Measurements from ENCODE around the gene SLC4A2.

SLC4A2 gene

DNA sequence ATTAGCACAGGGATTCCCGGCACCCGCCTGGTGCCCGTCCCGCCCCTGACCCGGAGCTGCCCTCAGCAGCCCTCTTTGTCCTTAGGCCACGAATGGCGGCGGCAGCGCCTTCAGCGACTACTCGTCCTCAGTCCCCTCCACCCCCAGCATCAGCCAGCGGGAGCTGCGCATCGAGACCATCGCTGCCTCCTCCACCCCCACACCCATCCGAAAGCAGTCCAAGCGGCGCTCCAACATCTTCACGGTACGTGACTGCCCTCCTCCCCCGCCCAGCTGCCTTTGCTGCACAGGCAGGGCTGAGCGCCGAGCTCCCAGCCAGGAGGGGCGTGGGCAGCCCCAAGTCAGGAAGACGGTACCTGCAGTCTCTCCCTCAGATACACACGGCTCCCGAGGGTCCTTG is 60.5 kb downstream of the SLC4A2 start:
- no peak for TF ChIP-seq CTCF (IDR thresholded peaks at IDR 0.05; ENCODE audit: low read length, missing control alignments)
- no peak overlapping the region for H3K4me3 ChIP-seq (replicated peaks; ENCODE audit: low read depth, low read length)
- no peak for DNase-seq (ENCODE audit: low read depth)

DNA sequence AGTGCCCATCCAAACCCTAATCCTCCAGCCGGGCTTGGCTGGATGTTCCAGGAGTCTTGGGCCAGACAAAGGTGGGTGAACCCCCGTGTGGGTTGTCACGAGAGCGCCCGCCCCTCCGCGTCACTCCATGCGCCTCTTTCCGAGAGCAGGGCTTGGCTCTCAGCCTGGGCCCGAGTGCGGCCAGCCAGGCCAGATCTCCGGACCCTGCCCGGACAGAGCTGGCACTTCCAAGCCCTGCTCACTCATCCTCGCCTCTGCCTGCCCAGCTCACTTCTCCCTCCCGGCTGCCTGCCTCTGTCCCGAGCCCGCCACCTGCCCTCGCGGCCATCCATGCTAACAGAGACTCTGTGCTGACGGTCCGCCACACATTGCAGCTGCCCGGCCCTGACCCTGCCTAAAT is 61.5 kb downstream of the SLC4A2 start:
- no peak for TF ChIP-seq CTCF (IDR thresholded peaks at IDR 0.05; ENCODE audit: low read length, missing control alignments)

GRCh38 chr7:151121380-151122170 is 62.2 kb downstream of the SLC4A2 start:
- no peak overlapping the region for H3K4me3 ChIP-seq (replicated peaks; ENCODE audit: low read depth, low read length)
- no peak for DNase-seq (ENCODE audit: low read depth)
- TF ChIP-seq CTCF (IDR thresholded peaks at IDR 0.05; ENCODE audit: low read length, missing control alignments) = no peak

More for the DNA sequence above, 61.5 kb downstream of the SLC4A2 start:
- H3K4me3 ChIP-seq (replicated peaks; ENCODE audit: low read depth, low read length) = no peak overlapping the region
- no peak for DNase-seq (ENCODE audit: low read depth)

DNA sequence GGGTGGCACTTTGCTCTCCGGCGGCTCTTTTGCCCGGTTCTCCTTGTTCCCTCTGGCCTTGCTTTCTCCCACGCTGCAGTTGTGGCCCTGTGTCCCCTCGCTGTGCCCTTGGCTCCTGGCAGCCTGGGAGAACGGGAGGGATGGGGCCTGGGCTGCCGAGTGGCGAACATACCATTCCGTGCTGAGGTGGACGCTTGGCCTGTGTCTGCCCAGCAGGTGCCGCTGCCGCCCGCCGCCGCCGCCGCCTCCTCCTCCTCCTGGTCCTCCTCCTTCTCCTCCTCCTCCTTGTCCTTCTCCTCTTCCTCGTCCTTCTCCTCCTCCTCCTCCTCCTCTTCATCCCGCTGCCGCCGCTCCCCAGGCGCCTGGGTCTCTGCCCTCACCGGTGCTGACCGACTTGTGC is 62.9 kb downstream of the SLC4A2 start:
- TF ChIP-seq CTCF (IDR thresholded peaks at IDR 0.05; ENCODE audit: low read length, missing control alignments) = no peak
- H3K4me3 ChIP-seq (replicated peaks; ENCODE audit: low read depth, low read length) = no peak overlapping the region
- no peak for DNase-seq (ENCODE audit: low read depth)

- DNase-seq (ENCODE audit: low read depth) = no peak
- no peak for TF ChIP-seq CTCF (IDR thresholded peaks at IDR 0.05; ENCODE audit: low read length, missing control alignments)
- H3K4me3 ChIP-seq (replicated peaks; ENCODE audit: low read depth, low read length) = no peak overlapping the region
Observed at GRCh38 chr7:151122796-151123157, 63.4 kb downstream of the SLC4A2 start.

DNA sequence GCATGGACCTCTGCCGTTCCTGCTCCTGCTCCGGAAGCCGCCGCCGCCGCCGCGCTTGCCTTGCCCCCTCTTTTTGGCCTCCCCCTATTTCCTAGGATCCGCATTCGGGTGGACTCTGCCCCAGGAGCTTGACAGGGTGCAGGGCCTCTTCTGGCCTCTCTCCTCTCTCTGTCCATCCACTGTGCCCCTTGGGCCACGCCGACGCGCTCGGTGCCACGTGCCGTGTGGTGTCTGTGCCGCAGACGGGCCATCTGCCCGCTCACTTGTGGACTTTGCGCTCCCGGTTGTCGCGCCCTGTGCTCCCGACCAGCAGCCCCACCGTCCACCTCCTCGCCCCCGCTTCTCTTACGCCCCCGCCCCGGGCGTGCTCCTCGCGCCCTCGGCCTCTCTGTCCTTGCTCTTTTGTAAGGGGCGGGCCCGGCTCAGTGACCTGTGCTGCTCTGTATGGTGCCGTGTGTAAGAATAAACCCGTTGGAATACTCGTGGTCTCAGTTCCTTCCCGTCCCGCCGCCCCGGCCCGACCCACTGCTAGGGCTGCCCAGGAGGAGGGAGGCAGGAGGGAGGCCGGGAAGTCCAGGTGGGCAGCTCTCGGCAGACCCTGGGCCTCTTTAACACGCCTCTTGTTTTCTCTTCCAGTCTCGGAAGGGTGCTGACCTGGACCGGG is 63.9 kb downstream of the SLC4A2 start:
- no peak overlapping the region for H3K4me3 ChIP-seq (replicated peaks; ENCODE audit: low read depth, low read length)
- DNase-seq (ENCODE audit: low read depth) = no peak
- TF ChIP-seq CTCF (IDR thresholded peaks at IDR 0.05; ENCODE audit: low read length, missing control alignments) = no peak
